ENCODE results near the gene ZNF385B.

The ZNF385B gene

DNA sequence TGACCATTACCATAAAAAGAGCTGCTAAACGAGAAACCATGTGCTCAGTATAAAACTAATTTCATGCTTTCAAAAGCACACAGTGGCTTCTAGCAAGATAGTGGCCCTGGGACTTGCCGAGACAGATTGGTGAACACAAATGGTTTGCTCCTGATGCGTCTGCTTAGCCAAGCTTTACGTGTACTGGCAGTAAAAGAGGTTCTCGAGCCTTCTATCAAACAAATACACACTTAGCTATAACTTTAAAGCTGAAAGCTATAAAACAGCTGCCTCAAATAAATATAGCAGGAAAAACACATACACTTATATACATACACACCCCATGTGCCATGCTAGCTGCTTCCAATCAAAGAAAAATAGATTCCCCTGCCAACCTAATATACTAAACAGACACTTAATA lies 117.0 kb downstream of the ZNF385B start:
- H3K27me3 Mint-ChIP-seq = no peaks in the 10 kb centered on the region
- ATAC-seq (replicated peaks) (no peak), DNase-seq (no peak)
- H3K4me3 Mint-ChIP-seq = no peak overlapping the region
- H3K27ac Mint-ChIP-seq = no peak overlapping the region
- H3K4me1 Mint-ChIP-seq (ENCODE audit: low read depth in 2 of 2) = no peaks in the 10 kb centered on the region
- H3K9me3 Mint-ChIP-seq = no peaks in the 10 kb centered on the region
- H3K36me3 Mint-ChIP-seq (ENCODE audit: insufficient read depth) = no peaks in the 10 kb centered on the region

DNA sequence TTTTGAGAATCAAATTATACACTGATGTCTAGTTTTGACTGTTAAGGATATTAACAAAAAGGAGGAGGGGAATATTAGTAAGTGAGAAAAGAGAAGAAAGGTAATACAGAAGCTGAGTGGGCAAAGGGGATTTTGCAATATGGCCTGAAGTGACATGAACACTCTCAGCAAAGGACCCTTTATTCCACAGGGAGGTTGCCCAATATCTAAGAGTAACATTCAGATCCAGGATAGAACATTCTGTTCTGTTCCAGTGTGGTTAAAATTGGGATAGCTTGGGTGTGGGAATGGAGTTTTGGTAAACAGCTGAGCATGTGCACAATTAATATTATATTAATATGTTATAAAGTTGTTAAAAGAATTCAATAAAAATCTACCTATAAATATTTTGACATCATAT lies 120.1 kb downstream of the ZNF385B start:
- Mint-ChIP-seq H3K36me3 (ENCODE audit: insufficient read depth) (no peaks in the 10 kb centered on the region), H3K27ac (no peak overlapping the region), H3K27me3 (no peaks in the 10 kb centered on the region), H3K4me3 (no peak overlapping the region), H3K4me1 (ENCODE audit: low read depth in 2 of 2) (no peaks in the 10 kb centered on the region), H3K9me3 (peaks cover 0 to 6% of the 10 kb centered on the region in 2 donors)
- ATAC-seq (replicated peaks) (no peak), DNase-seq (no peak)

DNA sequence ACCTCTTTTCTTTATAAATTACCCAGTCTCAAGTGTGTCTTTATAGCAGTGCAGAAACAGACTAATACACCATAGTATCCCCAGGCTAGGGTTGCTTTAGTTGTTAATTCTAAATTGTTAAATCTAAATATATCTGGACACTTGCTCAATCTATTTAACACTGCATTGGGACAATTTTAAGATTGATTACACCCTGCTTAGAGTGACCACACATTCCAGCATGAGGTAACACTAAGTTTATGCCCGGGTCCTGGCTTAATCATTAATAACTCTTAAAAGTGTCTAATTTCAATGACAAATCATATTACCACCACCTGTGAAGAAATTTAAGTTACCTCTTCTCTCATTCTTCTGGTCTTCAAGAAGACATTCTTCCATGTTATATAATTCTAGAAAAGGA lies 131.4 kb downstream of the ZNF385B start:
- ATAC-seq (replicated peaks) (no peak), DNase-seq (no peak)
- Mint-ChIP-seq H3K36me3 (ENCODE audit: insufficient read depth) (no peaks in the 10 kb centered on the region), H3K9me3 (peaks cover 0 to 2% of the 10 kb centered on the region in 2 donors), H3K27ac (no peak overlapping the region), H3K4me3 (no peak overlapping the region), H3K4me1 (ENCODE audit: low read depth in 2 of 2) (no peaks in the 10 kb centered on the region), H3K27me3 (no peaks in the 10 kb centered on the region)

DNA sequence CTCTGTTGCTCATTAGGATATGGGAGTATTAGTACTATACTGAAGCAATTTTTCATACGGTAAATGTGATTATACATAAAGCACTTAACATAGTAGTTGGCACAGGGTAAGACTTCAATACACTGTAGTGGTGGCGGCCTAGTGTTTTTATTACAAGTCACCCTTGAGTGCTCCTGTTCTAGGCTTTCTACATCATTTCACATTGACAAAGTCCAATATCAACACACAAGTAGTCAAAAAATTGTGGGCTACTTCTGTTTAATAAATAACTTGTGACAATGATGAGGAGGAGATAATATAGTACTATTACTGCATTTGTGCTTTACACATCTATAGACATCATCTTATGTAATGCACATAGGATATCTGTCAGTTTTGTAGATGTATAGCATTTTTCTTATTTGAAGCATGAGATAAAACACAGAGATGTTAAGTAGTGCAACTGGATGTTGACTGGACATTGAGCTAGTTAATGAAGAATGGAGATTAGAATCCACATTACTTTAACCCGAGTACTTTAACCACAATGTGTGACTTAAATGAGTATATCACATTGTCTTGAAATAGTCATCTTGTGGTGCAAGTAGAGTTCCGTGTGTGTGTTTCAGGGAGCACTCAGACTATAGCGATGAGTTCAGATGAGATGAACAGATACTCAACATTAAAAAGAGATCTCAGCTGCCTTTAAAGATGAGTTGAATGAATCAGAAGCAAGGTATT lies 134.8 kb downstream of the ZNF385B start:
- ATAC-seq (replicated peaks) = no peak
- no peaks in the 10 kb centered on the region for H3K36me3 Mint-ChIP-seq (ENCODE audit: insufficient read depth)
- H3K27ac Mint-ChIP-seq = no peak overlapping the region
- no peaks in the 10 kb centered on the region for H3K4me1 Mint-ChIP-seq (ENCODE audit: low read depth in 2 of 2)
- no peak overlapping the region for H3K4me3 Mint-ChIP-seq
- no peaks in the 10 kb centered on the region for H3K27me3 Mint-ChIP-seq
- H3K9me3 Mint-ChIP-seq = no peaks in the 10 kb centered on the region
- DNase-seq = no peak

DNA sequence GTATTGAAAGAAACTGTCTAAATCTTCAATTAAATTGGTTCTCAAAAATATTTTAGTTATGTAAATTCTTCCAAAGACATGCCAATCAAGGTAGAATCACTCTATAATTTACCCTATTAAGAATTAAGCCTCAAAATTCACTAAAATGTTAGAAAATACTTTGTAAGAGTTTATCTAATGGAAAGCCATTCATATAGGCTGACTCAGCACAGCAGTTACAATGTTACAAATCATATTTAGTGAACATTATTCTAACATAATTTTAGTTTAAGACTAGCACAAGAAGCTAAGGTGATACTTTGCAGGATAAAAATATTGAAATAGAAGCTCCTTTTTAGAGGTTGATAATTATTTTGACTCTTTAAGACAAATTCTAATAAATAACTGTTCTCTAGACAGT lies 137.0 kb downstream of the ZNF385B start:
- no peaks in the 10 kb centered on the region for H3K9me3 Mint-ChIP-seq
- no peaks in the 10 kb centered on the region for H3K27me3 Mint-ChIP-seq
- H3K4me1 Mint-ChIP-seq (ENCODE audit: low read depth in 2 of 2) = no peaks in the 10 kb centered on the region
- H3K4me3 Mint-ChIP-seq = no peak overlapping the region
- ATAC-seq (replicated peaks) (no peak), DNase-seq (no peak)
- H3K36me3 Mint-ChIP-seq (ENCODE audit: insufficient read depth) = no peaks in the 10 kb centered on the region
- H3K27ac Mint-ChIP-seq = no peak overlapping the region

DNA sequence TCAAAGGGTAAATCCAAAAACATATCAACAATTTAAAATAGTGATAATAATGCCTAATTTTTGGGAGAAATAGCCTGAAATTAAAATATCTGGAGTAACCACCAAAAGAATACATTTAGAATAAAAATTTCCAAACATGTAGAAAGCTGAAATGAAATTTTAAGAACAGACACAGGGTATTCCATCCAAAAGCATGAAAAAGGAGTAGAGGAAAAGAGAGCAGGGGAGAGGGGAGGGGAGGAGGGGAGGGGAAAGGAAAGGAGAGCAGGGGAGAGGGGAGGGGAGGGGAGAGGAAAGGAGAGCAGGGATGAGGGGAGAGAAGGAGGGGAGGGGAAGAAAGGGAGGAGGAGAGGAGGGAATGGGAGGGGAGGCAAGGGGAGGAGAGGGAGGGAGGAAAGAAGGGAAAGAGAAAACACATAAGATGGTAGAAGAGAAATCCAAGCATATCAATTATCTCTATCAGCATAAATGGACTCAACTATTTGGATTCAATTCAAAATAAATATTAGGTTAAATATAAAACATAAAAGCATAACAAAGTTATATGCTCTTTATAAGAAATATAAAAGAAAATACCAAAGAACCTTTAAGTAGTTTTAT lies 141.1 kb downstream of the ZNF385B start:
- Mint-ChIP-seq H3K27ac (no peak overlapping the region), H3K27me3 (no peaks in the 10 kb centered on the region), H3K36me3 (ENCODE audit: insufficient read depth) (no peaks in the 10 kb centered on the region), H3K9me3 (no peaks in the 10 kb centered on the region), H3K4me1 (ENCODE audit: low read depth in 2 of 2) (no peaks in the 10 kb centered on the region), H3K4me3 (no peak overlapping the region)
- ATAC-seq (replicated peaks) (no peak), DNase-seq (no peak)

DNA sequence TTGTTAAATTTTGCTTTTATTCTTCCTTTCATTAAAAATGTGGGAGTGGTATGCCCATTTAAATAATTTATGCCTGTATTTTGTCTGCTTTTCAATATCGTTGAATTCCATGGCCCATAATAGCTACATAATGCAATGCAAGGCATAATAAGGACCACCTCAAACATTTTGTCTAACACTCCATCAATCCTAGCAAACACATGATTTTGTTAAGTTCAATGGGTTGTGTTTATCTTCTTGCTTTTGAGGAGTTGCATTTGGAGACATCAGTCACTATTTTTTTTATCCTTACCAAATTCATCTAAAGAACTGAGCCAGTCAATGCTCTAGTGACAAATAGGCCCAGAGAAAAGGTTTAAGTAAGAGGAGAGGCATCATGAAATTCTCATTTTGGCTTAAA lies 145.5 kb downstream of the ZNF385B start:
- Mint-ChIP-seq H3K27ac (no peak overlapping the region), H3K27me3 (no peaks in the 10 kb centered on the region)

DNA sequence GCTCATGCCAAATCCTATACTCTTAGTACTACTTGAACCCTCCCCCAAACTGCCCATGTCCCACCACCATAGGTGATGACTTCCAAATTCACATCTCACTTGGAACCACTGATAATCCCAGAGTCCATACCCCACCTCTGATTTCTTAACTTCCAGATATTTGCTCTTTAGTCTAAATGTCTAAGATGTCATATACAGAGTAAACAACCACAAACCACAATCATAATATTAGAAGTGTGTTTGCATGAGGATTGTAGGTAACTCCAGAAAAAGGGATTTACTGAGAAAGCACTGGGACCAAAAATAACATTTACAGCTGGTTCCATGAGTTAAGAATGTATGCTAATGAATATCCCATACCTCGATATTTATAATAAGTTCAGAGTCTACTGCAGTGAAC lies 146.2 kb downstream of the ZNF385B start:
- Mint-ChIP-seq H3K27ac (no peak overlapping the region), H3K4me1 (ENCODE audit: low read depth in 2 of 2) (no peaks in the 10 kb centered on the region), H3K27me3 (no peaks in the 10 kb centered on the region), H3K4me3 (no peak overlapping the region), H3K36me3 (ENCODE audit: insufficient read depth) (no peaks in the 10 kb centered on the region), H3K9me3 (peaks cover 0 to 6% of the 10 kb centered on the region in 2 donors)
- ATAC-seq (replicated peaks) (no peak), DNase-seq (no peak)

More for the DNA sequence above, 145.5 kb downstream of the ZNF385B start:
- H3K4me3 Mint-ChIP-seq = no peak overlapping the region
- H3K4me1 Mint-ChIP-seq (ENCODE audit: low read depth in 2 of 2) = no peaks in the 10 kb centered on the region
- H3K9me3 Mint-ChIP-seq = peaks cover 0 to under 1% of the 10 kb centered on the region in 2 donors
- no peaks in the 10 kb centered on the region for H3K36me3 Mint-ChIP-seq (ENCODE audit: insufficient read depth)
- ATAC-seq (replicated peaks) (no peak), DNase-seq (no peak)

DNA sequence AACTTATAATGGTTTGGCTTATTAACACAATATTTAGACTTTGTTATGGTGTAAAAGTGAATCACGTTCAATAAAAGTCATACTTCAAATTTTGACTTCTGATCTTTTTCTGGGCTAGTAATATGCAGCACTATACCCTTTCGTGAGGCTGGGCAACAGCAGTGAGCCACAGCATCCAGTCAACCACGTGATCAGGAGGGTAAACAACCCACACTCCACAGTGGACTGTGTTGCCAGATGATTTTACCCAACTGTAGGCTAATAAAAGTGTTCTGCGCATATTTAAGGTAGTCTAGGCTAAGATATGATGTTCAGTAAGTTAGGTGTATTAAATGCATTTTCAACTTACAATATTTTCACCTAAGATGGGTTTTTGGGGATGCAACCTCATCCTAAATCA lies 148.6 kb downstream of the ZNF385B start:
- H3K27me3 Mint-ChIP-seq = no peaks in the 10 kb centered on the region
- peaks cover 3 to 12% of the 10 kb centered on the region in 2 donors for H3K9me3 Mint-ChIP-seq
- H3K36me3 Mint-ChIP-seq (ENCODE audit: insufficient read depth) = no peaks in the 10 kb centered on the region
- no peak overlapping the region for H3K4me3 Mint-ChIP-seq
- ATAC-seq (replicated peaks) (no peak), DNase-seq (no peak)
- H3K4me1 Mint-ChIP-seq (ENCODE audit: low read depth in 2 of 2) = no peaks in the 10 kb centered on the region
- no peak overlapping the region for H3K27ac Mint-ChIP-seq

DNA sequence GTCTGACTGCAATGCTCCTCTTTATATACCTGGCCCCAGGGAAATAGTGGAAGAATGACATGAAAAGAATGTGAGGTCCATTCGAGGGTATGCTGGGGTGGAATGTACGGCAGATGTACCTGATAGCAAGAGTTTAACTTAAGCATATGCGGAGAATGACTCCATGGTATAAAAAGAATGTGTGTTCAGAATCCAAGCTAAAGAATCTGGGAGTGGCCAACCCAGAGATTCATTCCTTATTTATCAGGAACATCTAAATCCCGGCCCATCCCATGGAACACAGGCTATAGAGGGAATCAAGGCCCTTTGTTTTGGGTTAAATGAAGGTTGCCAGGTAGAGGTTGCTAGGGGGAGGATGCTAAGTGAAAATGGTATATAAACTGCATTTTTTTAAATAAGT lies 150.0 kb downstream of the ZNF385B start:
- ATAC-seq (replicated peaks) (no peak), DNase-seq (no peak)
- Mint-ChIP-seq H3K27ac (no peak overlapping the region), H3K36me3 (ENCODE audit: insufficient read depth) (no peaks in the 10 kb centered on the region), H3K4me3 (no peak overlapping the region), H3K9me3 (peaks cover 5 to 12% of the 10 kb centered on the region in 2 donors), H3K27me3 (no peaks in the 10 kb centered on the region), H3K4me1 (ENCODE audit: low read depth in 2 of 2) (no peaks in the 10 kb centered on the region)

DNA sequence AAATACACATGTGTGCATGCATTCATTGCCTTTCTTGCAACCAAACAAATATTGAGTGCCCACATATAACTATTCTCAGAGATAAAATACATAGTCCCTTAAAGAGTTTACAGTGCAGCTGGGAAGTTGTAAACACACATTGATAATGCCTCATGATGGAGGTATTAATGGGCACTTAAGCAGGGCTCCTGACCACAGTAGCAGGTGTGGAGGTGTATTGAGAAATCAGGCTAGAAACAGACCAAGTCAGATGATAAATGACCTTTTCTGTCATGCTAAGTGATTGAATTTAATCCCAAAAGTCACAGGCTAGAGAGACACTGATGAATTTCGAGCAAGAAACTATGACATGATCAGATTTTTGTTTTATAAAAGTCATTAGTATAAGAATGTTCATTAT lies 157.7 kb downstream of the ZNF385B start:
- DNase-seq (no peak), ATAC-seq (replicated peaks) (no peak)
- H3K27ac Mint-ChIP-seq = no peak overlapping the region
- no peak overlapping the region for H3K4me3 Mint-ChIP-seq
- peaks cover 9 to 13% of the 10 kb centered on the region in 2 donors for H3K9me3 Mint-ChIP-seq
- peaks cover 2% of the 10 kb centered on the region for H3K36me3 Mint-ChIP-seq (ENCODE audit: insufficient read depth)
- H3K27me3 Mint-ChIP-seq = no peaks in the 10 kb centered on the region
- H3K4me1 Mint-ChIP-seq (ENCODE audit: low read depth in 2 of 2) = no peaks in the 10 kb centered on the region

DNA sequence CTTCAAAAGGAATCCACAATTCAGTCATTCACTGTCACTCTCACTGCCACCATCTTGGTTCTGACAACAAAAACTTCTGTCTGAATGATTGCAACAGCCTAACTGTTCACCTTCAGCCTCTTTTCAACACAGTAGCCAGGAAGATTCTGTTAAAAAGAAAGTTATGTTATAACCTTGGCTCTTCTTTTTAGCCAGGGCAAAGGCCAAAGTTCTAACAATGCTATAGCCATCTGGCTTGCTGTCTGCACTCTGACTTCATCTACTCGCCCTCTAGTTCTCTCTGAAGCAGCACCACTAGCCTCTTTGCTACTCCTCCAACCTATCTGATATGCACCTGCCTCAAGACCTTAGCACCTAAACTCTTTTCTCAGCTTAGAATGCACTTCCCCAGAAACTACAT lies 158.5 kb downstream of the ZNF385B start:
- peaks cover 6 to 8% of the 10 kb centered on the region in 2 donors for H3K9me3 Mint-ChIP-seq
- H3K4me3 Mint-ChIP-seq = no peak overlapping the region
- H3K27me3 Mint-ChIP-seq = no peaks in the 10 kb centered on the region
- H3K4me1 Mint-ChIP-seq (ENCODE audit: low read depth in 2 of 2) = no peaks in the 10 kb centered on the region
- H3K36me3 Mint-ChIP-seq (ENCODE audit: insufficient read depth) = peaks cover 2% of the 10 kb centered on the region
- ATAC-seq (replicated peaks) (no peak), DNase-seq (no peak)
- no peak overlapping the region for H3K27ac Mint-ChIP-seq

DNA sequence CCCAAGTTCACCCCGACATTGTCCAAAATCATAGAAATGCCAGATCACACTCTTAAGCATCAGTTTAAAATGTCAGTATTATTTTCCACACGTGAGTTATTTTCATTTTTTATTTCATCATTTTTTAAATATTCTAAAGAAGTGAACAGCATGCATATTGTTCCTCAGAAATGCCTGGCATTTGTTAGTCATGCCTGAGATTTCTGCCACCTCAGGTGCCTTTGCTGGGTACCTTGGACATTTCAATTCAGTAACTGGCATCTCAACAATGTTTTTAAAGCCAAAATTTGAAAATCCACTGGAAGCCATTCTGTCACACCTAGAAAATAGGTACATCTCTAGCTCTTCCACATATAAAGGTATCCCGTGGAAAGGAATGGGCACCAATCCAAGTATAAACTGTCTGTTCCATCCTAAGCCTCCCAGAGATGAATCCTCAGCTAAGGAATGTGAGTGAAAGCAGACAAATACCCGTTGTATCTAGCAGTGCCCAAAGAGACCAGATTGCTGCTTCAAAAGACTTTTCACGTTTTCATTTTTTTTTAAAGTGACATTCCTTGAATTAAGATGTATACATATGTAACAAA lies 159.8 kb downstream of the ZNF385B start:
- Mint-ChIP-seq H3K4me3 (no peak overlapping the region), H3K4me1 (ENCODE audit: low read depth in 2 of 2) (no peaks in the 10 kb centered on the region), H3K27ac (no peak overlapping the region), H3K9me3 (peaks cover 4 to 8% of the 10 kb centered on the region in 2 donors), H3K27me3 (no peaks in the 10 kb centered on the region), H3K36me3 (ENCODE audit: insufficient read depth) (peaks cover 2% of the 10 kb centered on the region)
- no peak for ATAC-seq (replicated peaks)
- no peak for DNase-seq

DNA sequence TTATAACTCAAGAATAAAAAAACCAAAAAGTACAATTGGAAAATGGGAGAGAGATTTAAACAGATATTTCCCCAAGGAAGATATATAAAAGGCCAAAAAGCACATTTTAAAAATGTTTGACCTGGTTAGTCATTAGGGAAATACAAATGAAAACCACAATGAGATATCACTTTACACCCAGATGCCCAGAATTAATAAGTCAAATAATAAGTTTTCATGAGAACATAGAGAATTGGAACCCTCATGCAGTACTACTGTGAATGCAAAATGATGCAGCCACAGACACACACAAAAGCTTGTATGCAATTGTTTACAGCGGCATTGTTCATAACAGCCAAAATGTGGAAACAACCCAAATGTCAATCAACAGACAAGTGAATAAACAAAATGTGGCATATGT lies 165.9 kb downstream of the ZNF385B start:
- no peak overlapping the region for H3K27ac Mint-ChIP-seq
- no peaks in the 10 kb centered on the region for H3K4me1 Mint-ChIP-seq (ENCODE audit: low read depth in 2 of 2)
- H3K27me3 Mint-ChIP-seq = no peaks in the 10 kb centered on the region
- ATAC-seq (replicated peaks) (no peak), DNase-seq (no peak)
- no peaks in the 10 kb centered on the region for H3K36me3 Mint-ChIP-seq (ENCODE audit: insufficient read depth)
- no peaks in the 10 kb centered on the region for H3K9me3 Mint-ChIP-seq
- H3K4me3 Mint-ChIP-seq = no peak overlapping the region
